Caco-2 (cell line): ENCODE measurements around the gene MPST. TPM values are rescaled to one million over a fixed set of nuclear protein-coding genes. Genes with fewer than 3 reads are reported as not detected.

Experiments used
- BruUV-seq: library from RNA; stranded (reverse); fragments of 400-500 nt; replicated peaks from 2 replicates; lab custom pipeline; 2021; lab: Mats Ljungman, UMichigan
- CTCF ChIA-PET: fragments of 300-600 bp; sonication (Branson Sonifier 250); formaldehyde crosslinking; loops from one replicate; lab custom pipeline; 2022; ENCODE audit warnings: antibody characterized with exemption; lab: Charles Lee
- POLR2A ChIA-PET: fragments of 300-600 bp; sonication (Branson Sonifier 250); formaldehyde crosslinking; loops from one replicate; lab custom pipeline; 2022; ENCODE audit warnings: antibody characterized with exemption; lab: Charles Lee
- DNase-seq, 2 experiments: peaks; one replicate each; pipeline versions ENCODE4 v3.0.0 to v3.0.0-alpha.2; 2020 to 2022
- H3K27me3 ChIP-seq: replicated peaks from 2 replicates; pipeline ENCODE4 v1.6.0; 2011; ENCODE audit warnings: low read length; ENCODE audit not compliant: control insufficient read depth, insufficient read depth
- H3K36me3 ChIP-seq: 2 replicates; pipeline ENCODE4 v1.5.1; 2011; ENCODE audit warnings: low read length; ENCODE audit not compliant: control insufficient read depth, insufficient read depth
- H3K4me1 ChIP-seq: fragments of 250-450 bp; sonication (Bioruptor Pico); 2 replicates; pipeline ENCODE4 v1.5.1; 2020; ENCODE audit warnings: mild to moderate bottlenecking
- H3K4me3 ChIP-seq: 2 replicates; pipeline ENCODE4 v1.5.1; 2011; ENCODE audit warnings: low read depth, mild to moderate bottlenecking, control low read depth, low read length
- H3K9me3 ChIP-seq: fragments of 250-450 bp; sonication (Bioruptor Pico); 2 replicates; pipeline ENCODE4 v1.5.1; 2020; ENCODE audit warnings: mild to moderate bottlenecking, moderate library complexity
- H3K27ac Mint-ChIP-seq: one replicate; pipeline ENCODE4 v1.8.0; 2022; ENCODE audit warnings: mixed read lengths; ENCODE audit not compliant: unreplicated experiment
- H3K27me3 Mint-ChIP-seq: one replicate; pipeline ENCODE4 v1.8.0; 2022; ENCODE audit warnings: mixed read lengths; ENCODE audit not compliant: insufficient read depth, unreplicated experiment
- H3K36me3 Mint-ChIP-seq: one replicate; pipeline ENCODE4 v1.8.0; 2022; ENCODE audit warnings: mild to moderate bottlenecking, mixed read lengths; ENCODE audit not compliant: insufficient read depth, unreplicated experiment
- H3K4me1 Mint-ChIP-seq: one replicate; pipeline ENCODE4 v1.8.0; 2022; ENCODE audit warnings: low read depth, mixed read lengths; ENCODE audit not compliant: unreplicated experiment
- H3K4me3 Mint-ChIP-seq: one replicate; pipeline ENCODE4 v1.8.0; 2022; ENCODE audit warnings: mild to moderate bottlenecking, moderate library complexity, mixed read lengths; ENCODE audit not compliant: unreplicated experiment
- H3K9me3 Mint-ChIP-seq: one replicate; pipeline ENCODE4 v1.8.0; 2022; ENCODE audit warnings: mixed read lengths; ENCODE audit not compliant: unreplicated experiment
- CTCF ChIP-seq, 2 experiments: fragments of 200-600 bp in 1 of 2; IDR thresholded peaks; 1 replicate in 1 of 2; 2 replicates in 1 of 2; pipeline versions ENCODE4 v1.5.1 to v1.8.0; 2011 to 2022; ENCODE audit warnings: antibody characterized with exemption in 1 of 2, control low read depth in 1 of 2, inconsistent platforms in 1 of 2, low read depth in 1 of 2, low read length in 1 of 2, mild to moderate bottlenecking in 1 of 2, moderate library complexity in 1 of 2; ENCODE audit not compliant: insufficient read depth in 1 of 2, severe bottlenecking in 1 of 2, unreplicated experiment in 1 of 2
- intact Hi-C: fragments of 100-400 bp; cut with micrococcal nuclease; formaldehyde crosslinking; loops from one replicate; pipeline ENCODE4 v1.10.0; 2022; ENCODE audit not compliant: unreplicated experiment
- total RNA-seq: library from RNA; stranded (reverse); gene quantifications from 2 replicates; pipeline ENCODE4 v1.2.3, GENCODE V29; 2022

The MPST gene
- total RNA-seq, 1 experiment from 2014 or later = 83.7 TPM

- no TSS peak for BruUV-seq
These were observed 41.5 kb downstream of the MPST start for GRCh38 chr22:37060801-37061610.

GRCh38 chr22:37061611-37062375, 42.3 kb downstream of the MPST start:
- no peaks in the 10 kb centered on the region for H3K36me3 Mint-ChIP-seq
- Histone ChIP-seq H3K4me3 (no peak overlapping the region), H3K9me3 (no peaks in the 10 kb centered on the region), H3K27me3 (no peaks in the 10 kb centered on the region), H3K36me3 (no peaks in the 10 kb centered on the region), H3K4me1 (peaks cover 6% of the 10 kb centered on the region; the same call in 1 of the 2 replicates)
- H3K4me3 Mint-ChIP-seq = no peak overlapping the region
- CTCF ChIA-PET = no interaction called here
- no peaks in the 10 kb centered on the region for H3K9me3 Mint-ChIP-seq
- POLR2A ChIA-PET = no interaction called here
- intact Hi-C loops = no loop called here
- H3K27ac Mint-ChIP-seq = no peak overlapping the region
- no peaks in the 10 kb centered on the region for H3K4me1 Mint-ChIP-seq
- no peaks in the 10 kb centered on the region for H3K27me3 Mint-ChIP-seq
- no peak for TF ChIP-seq CTCF (IDR thresholded peaks at IDR 0.05; ENCODE audit: insufficient read depth in 1 of 2, low read depth in 1 of 2, low read length in 1 of 2, severe bottlenecking in 1 of 2, unreplicated experiment in 1 of 2)
- no TSS peak for BruUV-seq
- no peak for DNase-seq

More at GRCh38 chr22:37060801-37061610, 41.5 kb downstream of the MPST start:
- no peak for DNase-seq
- H3K27me3 Mint-ChIP-seq = no peaks in the 10 kb centered on the region
- CTCF ChIA-PET = no interaction called here
- Histone ChIP-seq H3K4me3 (no peak overlapping the region), H3K4me1 (peaks cover 6% of the 10 kb centered on the region; the same call in 1 of the 2 replicates), H3K36me3 (no peaks in the 10 kb centered on the region), H3K27me3 (no peaks in the 10 kb centered on the region), H3K9me3 (no peaks in the 10 kb centered on the region)
- H3K27ac Mint-ChIP-seq = no peak overlapping the region
- H3K4me1 Mint-ChIP-seq = no peaks in the 10 kb centered on the region
- TF ChIP-seq CTCF (IDR thresholded peaks at IDR 0.05; ENCODE audit: insufficient read depth in 1 of 2, low read depth in 1 of 2, low read length in 1 of 2, severe bottlenecking in 1 of 2, unreplicated experiment in 1 of 2) = no peak
- no peak overlapping the region for H3K4me3 Mint-ChIP-seq
- intact Hi-C loops = no loop called here
- H3K9me3 Mint-ChIP-seq = no peaks in the 10 kb centered on the region
- H3K36me3 Mint-ChIP-seq = no peaks in the 10 kb centered on the region
- POLR2A ChIA-PET = no interaction called here

GRCh38 chr22:37062376-37062675, 42.8 kb downstream of the MPST start:
- Mint-ChIP-seq H3K36me3 (no peaks in the 10 kb centered on the region), H3K27me3 (no peaks in the 10 kb centered on the region), H3K4me3 (no peak overlapping the region), H3K4me1 (no peaks in the 10 kb centered on the region), H3K9me3 (no peaks in the 10 kb centered on the region), H3K27ac (no peak overlapping the region)
- intact Hi-C loops = no loop called here
- POLR2A ChIA-PET = no interaction called here
- H3K9me3 ChIP-seq = no peaks in the 10 kb centered on the region
- CTCF ChIA-PET = no interaction called here
- no peaks in the 10 kb centered on the region for H3K27me3 ChIP-seq
- no TSS peak for BruUV-seq
- DNase-seq = no peak
- peaks cover 6% of the 10 kb centered on the region; the same call in 1 of the 2 replicates for H3K4me1 ChIP-seq
- H3K4me3 ChIP-seq = no peak overlapping the region
- H3K36me3 ChIP-seq = no peaks in the 10 kb centered on the region
- no peak for TF ChIP-seq CTCF (IDR thresholded peaks at IDR 0.05; ENCODE audit: insufficient read depth in 1 of 2, low read depth in 1 of 2, low read length in 1 of 2, severe bottlenecking in 1 of 2, unreplicated experiment in 1 of 2)
